Mesothelial cell of epicardium (in vitro differentiated cells): ENCODE data around the gene CPNE2. TPM values are rescaled to one million over a fixed set of nuclear protein-coding genes. Genes with fewer than 3 reads are reported as not detected.

ENCODE experiments used
- DNase-seq, 2 experiments: peaks; one replicate each; pipeline ENCODE4 v3.0.0; 2021; ENCODE audit warnings: low spot score in 2 of 2; ENCODE audit not compliant: unreplicated experiment in 2 of 2
- H3K27ac Mint-ChIP-seq: 2 replicates; pipeline ENCODE4 v1.8.0; 2021; ENCODE audit warnings: mixed read lengths
- H3K27me3 Mint-ChIP-seq: 2 replicates; pipeline ENCODE4 v1.8.0; 2021; ENCODE audit warnings: low read depth, mixed read lengths
- H3K36me3 Mint-ChIP-seq: 2 replicates; pipeline ENCODE4 v1.8.0; 2021; ENCODE audit warnings: mixed read lengths
- H3K4me1 Mint-ChIP-seq: 2 replicates; pipeline ENCODE4 v1.8.0; 2021; ENCODE audit warnings: mixed read lengths
- H3K4me3 Mint-ChIP-seq: 2 replicates; pipeline ENCODE4 v1.8.0; 2021; ENCODE audit warnings: mild to moderate bottlenecking, moderate library complexity, mixed read lengths
- H3K9me3 Mint-ChIP-seq: 2 replicates; pipeline ENCODE4 v1.8.0; 2021; ENCODE audit warnings: mixed read lengths
- CTCF ChIP-seq: fragments of 200-600 bp; sonication (generic); IDR thresholded peaks from one replicate; pipeline ENCODE4 v1.5.0; 2021; ENCODE audit warnings: antibody characterized with exemption; ENCODE audit not compliant: unreplicated experiment
- total RNA-seq: library from RNA; stranded (reverse); gene quantifications from 3 replicates; pipeline ENCODE4 v1.2.1, GENCODE V29; 2021

The CPNE2 gene
- total RNA-seq, 1 donor from 2014 or later, result 35.4 TPM

GRCh38 chr16:57071831-57072582, 20.4 kb upstream of the CPNE2 start:
- TF ChIP-seq CTCF, result no peak
- H3K27ac Mint-ChIP-seq, result no peak overlapping the region
- no peak overlapping the region for H3K4me3 Mint-ChIP-seq
- DNase-seq, result no peak
- no peaks in the 10 kb centered on the region for H3K36me3 Mint-ChIP-seq
- no peaks in the 10 kb centered on the region for H3K9me3 Mint-ChIP-seq
- H3K4me1 Mint-ChIP-seq, result peaks cover 8% of the 10 kb centered on the region
- H3K27me3 Mint-ChIP-seq, result peaks cover 14% of the 10 kb centered on the region

GRCh38 chr16:57072616-57073275, 19.6 kb upstream of the CPNE2 start:
- Mint-ChIP-seq H3K27me3 (peaks cover 9% of the 10 kb centered on the region), H3K4me3 (no peak overlapping the region), H3K9me3 (no peaks in the 10 kb centered on the region), H3K4me1 (peaks cover 8% of the 10 kb centered on the region), H3K36me3 (no peaks in the 10 kb centered on the region), H3K27ac (peak overlapping the region; percentile 48)
- no peak for TF ChIP-seq CTCF
- no peak for DNase-seq

- Mint-ChIP-seq H3K9me3 (no peaks in the 10 kb centered on the region), H3K27ac (no peak overlapping the region), H3K36me3 (no peaks in the 10 kb centered on the region), H3K4me1 (peaks cover 1% of the 10 kb centered on the region), H3K4me3 (no peak overlapping the region), H3K27me3 (peaks cover 3% of the 10 kb centered on the region)
- no peak for DNase-seq
- TF ChIP-seq CTCF, result no peak
Observed at GRCh38 chr16:57077714-57078113, 14.7 kb upstream of the CPNE2 start.

- DNase-seq, result no peak
- Mint-ChIP-seq H3K36me3 (no peaks in the 10 kb centered on the region), H3K27ac (no peak overlapping the region), H3K9me3 (no peaks in the 10 kb centered on the region), H3K4me1 (peaks cover 2% of the 10 kb centered on the region), H3K4me3 (no peak overlapping the region), H3K27me3 (peaks cover 3% of the 10 kb centered on the region)
- TF ChIP-seq CTCF, result no peak
Observed at GRCh38 chr16:57081744-57082143, 10.6 kb upstream of the CPNE2 start.

- Mint-ChIP-seq H3K4me3 (no peak overlapping the region), H3K27me3 (peaks cover 3% of the 10 kb centered on the region), H3K4me1 (peaks cover 2% of the 10 kb centered on the region), H3K27ac (no peak overlapping the region), H3K36me3 (no peaks in the 10 kb centered on the region), H3K9me3 (no peaks in the 10 kb centered on the region)
- DNase-seq, result no peak
- no peak for TF ChIP-seq CTCF
Observed at GRCh38 chr16:57082664-57083063, 9.7 kb upstream of the CPNE2 start.
